Stimulated activated CD8-positive, alpha-beta memory T cell treated with anti-CD3 and anti-CD28 coated beads, Interleukin-4, amount 100 ng/mL, for 24 hours (primary cell): ENCODE data around the gene PRR19.
"Not testable (repeated sequence)": the region's sequence is repeated elsewhere in the genome, so short reads cannot be mapped to it uniquely, and the experiment has no call there.

Source experiments
- DNase-seq: peaks from one replicate; pipeline ENCODE4 v3.0.0-alpha.2; 2020; ENCODE audit warnings: low read depth

PRR19 gene

GRCh38 chr19:42325896-42326771 lies 24.2 kb downstream of the PRR19 start:
- DNase-seq, result no peak

GRCh38 chr19:42326969-42327368 lies 25.0 kb downstream of the PRR19 start:
- DNase-seq, result no peak

GRCh38 chr19:42327381-42327780 lies 25.4 kb downstream of the PRR19 start:
- DNase-seq, result no peak

- DNase-seq, result no peak
Observed at GRCh38 chr19:42328106-42328505, 26.2 kb downstream of the PRR19 start.

- DNase-seq, result no peak
Observed at GRCh38 chr19:42328854-42329253, 26.9 kb downstream of the PRR19 start.

- no peak for DNase-seq
Observed at GRCh38 chr19:42330241-42330711, 28.3 kb downstream of the PRR19 start.

- not testable (repeated sequence) for DNase-seq
Observed at GRCh38 chr19:42331333-42331732, 29.4 kb downstream of the PRR19 start.

GRCh38 chr19:42332059-42332458 lies 30.1 kb downstream of the PRR19 start:
- no peak for DNase-seq

GRCh38 chr19:42333018-42333417 lies 31.1 kb downstream of the PRR19 start:
- no peak for DNase-seq

GRCh38 chr19:42333975-42334696 lies 32.2 kb downstream of the PRR19 start:
- DNase-seq, result no peak

- DNase-seq, result no peak
Observed at GRCh38 chr19:42334697-42335373, 32.9 kb downstream of the PRR19 start.

- no peak for DNase-seq
Observed at GRCh38 chr19:42335374-42335936, 33.5 kb downstream of the PRR19 start.

GRCh38 chr19:42335971-42336370 lies 34.0 kb downstream of the PRR19 start:
- DNase-seq, result no peak

GRCh38 chr19:42339126-42339860 lies 37.4 kb downstream of the PRR19 start:
- not testable (repeated sequence) for DNase-seq

GRCh38 chr19:42339922-42340321 lies 38.0 kb downstream of the PRR19 start:
- not testable (repeated sequence) for DNase-seq

GRCh38 chr19:42343344-42344110 lies 41.6 kb downstream of the PRR19 start:
- DNase-seq, result no peak

GRCh38 chr19:42344336-42344893 lies 42.5 kb downstream of the PRR19 start:
- DNase-seq, result no peak

- no peak for DNase-seq
Observed at GRCh38 chr19:42345191-42345812, 43.4 kb downstream of the PRR19 start.

GRCh38 chr19:42348211-42348610 lies 46.3 kb downstream of the PRR19 start:
- DNase-seq, result no peak
